A549 (cell line): ENCODE measurements around the gene SYTL2. TPM values are rescaled to one million over a fixed set of nuclear protein-coding genes. Genes with fewer than 3 reads are reported as not detected.

Source experiments
- ATAC-seq, 2 experiments: fragments of 200-7000 bp in 1 of 2; fragments of >200 bp in 1 of 2; cut with Nextera tagmentation in 1 of 2; cut with Tn5 transposase in 1 of 2; 3 replicates each; pipeline versions ENCODE4 v1.8.0 to v1.9.1; 2018 to 2020; ENCODE audit warnings: mild to moderate bottlenecking in 1 of 2, moderate library complexity in 1 of 2
- CTCF ChIA-PET: fragments of 300-600 bp; sonication (Branson Sonifier 250); formaldehyde crosslinking; extraction: SDS; loops from one replicate; lab custom pipeline; 2021; ENCODE audit warnings: antibody characterized with exemption, inconsistent platforms; lab: Yijun Ruan, JAX
- POLR2A ChIA-PET: fragments of 350-600 bp; formaldehyde crosslinking; extraction: SDS; loops from one replicate; lab custom pipeline; 2021; ENCODE audit warnings: antibody characterized with exemption, inconsistent platforms; lab: Yijun Ruan, JAX
- DNase-seq, 2 experiments: peaks; one replicate each; pipeline versions ENCODE4 v3.0.0 to v3.0.0-alpha.2; 2011 to 2016; ENCODE audit warnings: low read depth in 1 of 2, low spot score in 1 of 2
- FAIRE-seq: peaks from 2 replicates; lab custom pipeline; 2011; peaks lifted over from hg19 to GRCh38; lab: Jason Lieb, UNC
- H3K27ac ChIP-seq, 2 experiments: fragments of >200 bp; sonication (Bioruptor Twin); formaldehyde crosslinking; 3 replicates each; pipeline ENCODE4 v1.5.1; 2016 to 2017
- H3K4me1 ChIP-seq: fragments of >200 bp; sonication (Bioruptor Twin); formaldehyde crosslinking; 3 replicates; pipeline ENCODE4 v1.6.1; 2016
- H3K4me2 ChIP-seq: fragments of >200 bp; sonication (Bioruptor Twin); formaldehyde crosslinking; 3 replicates; pipeline ENCODE4 v1.6.1; 2016
- H3K4me3 ChIP-seq: fragments of >200 bp; sonication (Bioruptor Twin); formaldehyde crosslinking; 3 replicates; pipeline ENCODE4 v1.5.1; 2016
- H3K9me3 ChIP-seq: fragments of >200 bp; sonication (Bioruptor Twin); formaldehyde crosslinking; 3 replicates; pipeline ENCODE4 v1.6.1; 2016
- BHLHE40 ChIP-seq: IDR thresholded peaks from 2 replicates; pipeline ENCODE4 v1.6.1; 2012; ENCODE audit warnings: low read depth, low read length, inconsistent platforms
- CBX2 ChIP-seq: fragments of 200-600 bp; sonication (generic); IDR thresholded peaks from 2 replicates; pipeline ENCODE4 v1.6.1; 2016; ENCODE audit warnings: low read depth, mild to moderate bottlenecking, borderline replicate concordance
- CHD4 ChIP-seq: fragments of 200-600 bp; sonication (generic); IDR thresholded peaks from 2 replicates; pipeline ENCODE4 v1.6.1; 2016; ENCODE audit warnings: antibody characterized with exemption, mild to moderate bottlenecking, borderline replicate concordance
- ESRRA ChIP-seq: fragments of 150-350 bp; IDR thresholded peaks from 2 replicates; pipeline ENCODE4 v1.6.1; 2014; ENCODE audit warnings: mild to moderate bottlenecking, low read length, borderline replicate concordance
- FOSB ChIP-seq: fragments of 250-450 bp; sonication (Bioruptor Pico); IDR thresholded peaks from 2 replicates; pipeline ENCODE4 v1.5.0; 2020; ENCODE audit warnings: mild to moderate bottlenecking, moderate library complexity
- GATA3 ChIP-seq: IDR thresholded peaks from 2 replicates; pipeline ENCODE4 v1.6.1; 2012; ENCODE audit warnings: borderline replicate concordance
- HOXB13 ChIP-seq: fragments of 250-450 bp; sonication (Bioruptor Pico); IDR thresholded peaks from 2 replicates; pipeline ENCODE4 v1.5.0; 2020; ENCODE audit warnings: low read depth, mild to moderate bottlenecking, moderate library complexity
- JUN ChIP-seq, 2 experiments: fragments of >200 bp; sonication (Bioruptor Twin); formaldehyde crosslinking; IDR thresholded peaks; 2 replicates in 1 of 2; 3 replicates in 1 of 2; pipeline ENCODE4 v1.6.1; 2016 to 2017
- JUNB ChIP-seq: fragments of >200 bp; sonication (Bioruptor Twin); formaldehyde crosslinking; IDR thresholded peaks from 2 replicates; pipeline ENCODE4 v1.6.1; 2016
- KDM1A ChIP-seq: fragments of 200-600 bp; sonication (generic); IDR thresholded peaks from 2 replicates; pipeline ENCODE4 v1.6.1; 2016; ENCODE audit warnings: low read depth, mild to moderate bottlenecking
- MAZ ChIP-seq: fragments of 150-350 bp; IDR thresholded peaks from 2 replicates; pipeline ENCODE4 v1.6.1; 2014; ENCODE audit warnings: antibody characterized with exemption, low read depth, low read length, borderline replicate concordance
- MYC ChIP-seq: IDR thresholded peaks from 2 replicates; pipeline ENCODE4 v1.6.1; 2012; ENCODE audit warnings: mild to moderate bottlenecking, inconsistent platforms, low read length, improper control_type of control experiment, borderline replicate concordance
- NPAS2 ChIP-seq: fragments of 250-450 bp; sonication (Bioruptor Pico); IDR thresholded peaks from 2 replicates; pipeline ENCODE4 v1.8.0; 2022; ENCODE audit warnings: mild to moderate bottlenecking, moderate library complexity, borderline replicate concordance
- PHF8 ChIP-seq: fragments of 200-600 bp; sonication (generic); IDR thresholded peaks from 2 replicates; pipeline ENCODE4 v1.6.1; 2016; ENCODE audit warnings: low read depth, mild to moderate bottlenecking, antibody characterized with exemption, moderate library complexity, borderline replicate concordance
- RAD21 ChIP-seq, 2 experiments: fragments of >200 bp in 1 of 2; sonication (Bioruptor Twin) in 1 of 2; formaldehyde crosslinking in 1 of 2; IDR thresholded peaks in 1 of 2; conservative IDR thresholded peaks in 1 of 2; 2 replicates in 1 of 2; 3 replicates in 1 of 2; pipeline ENCODE4 v1.6.1; 2012 to 2018; ENCODE audit warnings: inconsistent platforms in 1 of 2
- RCOR1 ChIP-seq: fragments of 150-350 bp; IDR thresholded peaks from 2 replicates; pipeline ENCODE4 v1.6.1; 2014; ENCODE audit warnings: antibody characterized with exemption, low read length, low read depth
- RFX5 ChIP-seq: fragments of 450-650 bp; IDR thresholded peaks from 2 replicates; pipeline ENCODE4 v1.7.1; 2014; ENCODE audit warnings: antibody characterized with exemption, mild to moderate bottlenecking, moderate library complexity
- RNF2 ChIP-seq: fragments of 200-600 bp; sonication (generic); IDR thresholded peaks from 2 replicates; pipeline ENCODE4 v1.6.1; 2016; ENCODE audit warnings: low read depth, mild to moderate bottlenecking, antibody characterized with exemption, moderate library complexity, borderline replicate concordance
- TFCP2L1 ChIP-seq: fragments of 250-450 bp; sonication (Bioruptor Pico); IDR thresholded peaks from 2 replicates; pipeline ENCODE4 v1.5.0; 2021; ENCODE audit warnings: mild to moderate bottlenecking
- TP53 ChIP-seq: fragments of 250-450 bp; sonication (Bioruptor Pico); IDR thresholded peaks from 2 replicates; pipeline ENCODE4 v1.5.0; 2021; ENCODE audit warnings: mild to moderate bottlenecking, moderate library complexity
- ZC3H11A ChIP-seq: fragments of 450-650 bp; IDR thresholded peaks from 2 replicates; pipeline ENCODE4 v1.6.1; 2014; ENCODE audit warnings: antibody characterized with exemption, mild to moderate bottlenecking
- ZNF302 ChIP-seq: fragments of 250-450 bp; sonication (Bioruptor Pico); IDR thresholded peaks from 2 replicates; pipeline ENCODE4 v1.9.0; 2021; ENCODE audit warnings: inconsistent platforms, mild to moderate bottlenecking, moderate library complexity
- WGBS: methylation state at CpG from one replicate; pipeline ENCODE4 v1.1.6; 2017; ENCODE audit errors: missing lambda C conversion rate; 5-methylcytosine and 5-hydroxymethylcytosine counted together
- polyA plus RNA-seq, 4 experiments: library from polyadenylated mRNA; depleted of rRNA in 3 of 4; stranded (reverse); fragments of >200 nt; fragmentation: RNase III in 1 of 4; extraction: RNeasy Plus Mini Kit Qiagen cat#74134 plus additional on column Dnase treatment in 1 of 4; gene quantifications; 2 replicates in 3 of 4; 3 replicates in 1 of 4; pipeline ENCODE4 v1.2.3, GENCODE V29; 2011 to 2017
- TF ChIP-seq, protein P1 (sequence below): fragments of >200 bp; sonication (Bioruptor Twin); formaldehyde crosslinking; IDR thresholded peaks from 3 replicates; pipeline ENCODE4 v1.5.1; 2016
- TF ChIP-seq, protein P2 (sequence below): IDR thresholded peaks from 2 replicates; pipeline ENCODE4 v1.6.1; 2012
- TF ChIP-seq, protein P3 (sequence below): fragments of >200 bp; sonication (Bioruptor Twin); formaldehyde crosslinking; IDR thresholded peaks from 3 replicates; pipeline ENCODE4 v1.6.1; 2016
- TF ChIP-seq, protein P4 (sequence below): fragments of >200 bp; sonication (Bioruptor Twin); formaldehyde crosslinking; IDR thresholded peaks from 2 replicates; pipeline ENCODE4 v1.6.1; 2016
- TF ChIP-seq, protein P5 (sequence below): fragments of 250-450 bp; sonication (Bioruptor Pico); IDR thresholded peaks from 2 replicates; pipeline ENCODE4 v1.5.0; 2021; ENCODE audit warnings: mild to moderate bottlenecking, moderate library complexity, borderline replicate concordance

Gene SYTL2
- polyA plus RNA-seq, 2 of the 4 experiments (the other 2 are of a cell fraction) = 11.6 to 34.2 TPM

DNA sequence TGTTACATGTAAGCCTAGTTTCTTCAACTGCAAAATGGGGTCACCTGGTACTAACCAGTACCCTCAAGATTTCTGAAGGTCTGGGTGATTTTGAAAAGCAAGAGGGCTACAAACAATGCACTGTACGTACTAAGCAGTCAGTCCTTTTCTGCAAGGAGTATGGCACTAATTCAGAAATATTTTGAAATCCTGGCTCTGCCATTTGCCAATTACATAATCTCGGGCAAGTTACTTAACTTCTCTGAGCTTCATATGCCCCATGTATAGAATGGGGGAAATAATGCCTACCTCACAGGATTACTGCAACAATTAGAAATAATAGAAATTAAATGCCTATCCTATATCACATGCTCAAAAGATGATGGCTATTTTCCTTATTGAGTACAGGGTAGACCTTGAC lies 64.3 kb downstream of the SYTL2 start:
- ChIA-PET POLR2A (interaction anchor here (1.1 kb wide), 1 partner anchor 108 kb away, joined by 3 read pairs; the partner anchor contains the start of gene CCDC83), CTCF (interaction anchor here (0.8 to 1.2 kb wide), 6 partner anchors 9 to 64 kb away, joined by 3 to 4 read pairs (median 3); partner anchors contain the start of gene SYTL2)
- Histone ChIP-seq H3K9me3 (no peaks in the 10 kb centered on the region), H3K4me3 (no peak overlapping the region), H3K4me1 (peaks cover 58% of the 10 kb centered on the region), H3K27ac (peak overlapping the region in 1 of 2 experiments; percentile 18; a peak in 1 of 6 replicates), H3K4me2 (no peak overlapping the region)
- ATAC-seq = no peak
- no peak for FAIRE-seq
- WGBS = 90% methylated on average over 2 of the region's 2 CpGs
- DNase-seq = no peak
- TF ChIP-seq RNF2 = no peak
- TF ChIP-seq, protein P1, sequence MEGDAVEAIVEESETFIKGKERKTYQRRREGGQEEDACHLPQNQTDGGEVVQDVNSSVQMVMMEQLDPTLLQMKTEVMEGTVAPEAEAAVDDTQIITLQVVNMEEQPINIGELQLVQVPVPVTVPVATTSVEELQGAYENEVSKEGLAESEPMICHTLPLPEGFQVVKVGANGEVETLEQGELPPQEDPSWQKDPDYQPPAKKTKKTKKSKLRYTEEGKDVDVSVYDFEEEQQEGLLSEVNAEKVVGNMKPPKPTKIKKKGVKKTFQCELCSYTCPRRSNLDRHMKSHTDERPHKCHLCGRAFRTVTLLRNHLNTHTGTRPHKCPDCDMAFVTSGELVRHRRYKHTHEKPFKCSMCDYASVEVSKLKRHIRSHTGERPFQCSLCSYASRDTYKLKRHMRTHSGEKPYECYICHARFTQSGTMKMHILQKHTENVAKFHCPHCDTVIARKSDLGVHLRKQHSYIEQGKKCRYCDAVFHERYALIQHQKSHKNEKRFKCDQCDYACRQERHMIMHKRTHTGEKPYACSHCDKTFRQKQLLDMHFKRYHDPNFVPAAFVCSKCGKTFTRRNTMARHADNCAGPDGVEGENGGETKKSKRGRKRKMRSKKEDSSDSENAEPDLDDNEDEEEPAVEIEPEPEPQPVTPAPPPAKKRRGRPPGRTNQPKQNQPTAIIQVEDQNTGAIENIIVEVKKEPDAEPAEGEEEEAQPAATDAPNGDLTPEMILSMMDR = no peak
- TF ChIP-seq RFX5 = no peak
- TF ChIP-seq JUNB = no peak
- TF ChIP-seq CBX2 = no peak
- no peak for TF ChIP-seq BHLHE40
- no peak for TF ChIP-seq RCOR1
- TF ChIP-seq CHD4 = no peak
- TF ChIP-seq MYC = no peak
- TF ChIP-seq RAD21 (conservative IDR thresholded peaks at IDR 0.05 in 1 of 2, IDR thresholded peaks at IDR 0.05 in 1 of 2) = no peak
- TF ChIP-seq JUN (IDR thresholded peaks at IDR 0.05) = no peak
- TF ChIP-seq, protein P2, sequence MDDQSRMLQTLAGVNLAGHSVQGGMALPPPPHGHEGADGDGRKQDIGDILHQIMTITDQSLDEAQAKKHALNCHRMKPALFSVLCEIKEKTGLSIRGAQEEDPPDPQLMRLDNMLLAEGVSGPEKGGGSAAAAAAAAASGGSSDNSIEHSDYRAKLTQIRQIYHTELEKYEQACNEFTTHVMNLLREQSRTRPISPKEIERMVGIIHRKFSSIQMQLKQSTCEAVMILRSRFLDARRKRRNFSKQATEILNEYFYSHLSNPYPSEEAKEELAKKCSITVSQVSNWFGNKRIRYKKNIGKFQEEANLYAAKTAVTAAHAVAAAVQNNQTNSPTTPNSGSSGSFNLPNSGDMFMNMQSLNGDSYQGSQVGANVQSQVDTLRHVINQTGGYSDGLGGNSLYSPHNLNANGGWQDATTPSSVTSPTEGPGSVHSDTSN = no peak
- TF ChIP-seq GATA3 = no peak
- no peak for TF ChIP-seq ZNF302 (CRISPR knock-in tag)
- no peak for TF ChIP-seq KDM1A
- TF ChIP-seq, protein P3, sequence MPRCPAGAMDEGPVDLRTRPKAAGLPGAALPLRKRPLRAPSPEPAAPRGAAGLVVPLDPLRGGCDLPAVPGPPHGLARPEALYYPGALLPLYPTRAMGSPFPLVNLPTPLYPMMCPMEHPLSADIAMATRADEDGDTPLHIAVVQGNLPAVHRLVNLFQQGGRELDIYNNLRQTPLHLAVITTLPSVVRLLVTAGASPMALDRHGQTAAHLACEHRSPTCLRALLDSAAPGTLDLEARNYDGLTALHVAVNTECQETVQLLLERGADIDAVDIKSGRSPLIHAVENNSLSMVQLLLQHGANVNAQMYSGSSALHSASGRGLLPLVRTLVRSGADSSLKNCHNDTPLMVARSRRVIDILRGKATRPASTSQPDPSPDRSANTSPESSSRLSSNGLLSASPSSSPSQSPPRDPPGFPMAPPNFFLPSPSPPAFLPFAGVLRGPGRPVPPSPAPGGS = no peak
- TF ChIP-seq HOXB13 (CRISPR knock-in tag) = no peak
- no peak for TF ChIP-seq MAZ
- no peak for TF ChIP-seq ESRRA

DNA sequence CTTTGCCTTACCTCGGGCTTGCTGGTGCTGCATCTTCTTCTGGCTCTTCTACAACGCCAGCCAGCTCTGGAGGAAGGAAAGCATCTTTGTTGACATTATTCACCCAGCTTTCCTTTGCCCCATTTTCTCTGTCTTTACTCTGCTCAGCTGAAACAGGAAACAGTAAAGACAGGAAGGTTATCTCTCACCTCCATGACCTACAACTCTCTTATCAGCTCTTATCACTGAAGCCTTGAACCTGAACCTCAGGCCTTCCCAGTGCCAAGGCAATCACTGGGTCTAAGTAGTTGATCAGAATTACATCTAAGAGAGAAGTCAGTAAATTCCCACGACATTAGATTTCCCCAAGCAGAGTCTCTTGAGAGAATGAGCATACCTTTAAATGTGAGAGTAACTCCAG lies 65.3 kb downstream of the SYTL2 start:
- DNase-seq = no peak
- Histone ChIP-seq H3K4me3 (no peak overlapping the region), H3K4me1 (peaks cover 54% of the 10 kb centered on the region), H3K4me2 (no peak overlapping the region), H3K9me3 (no peaks in the 10 kb centered on the region), H3K27ac (peak overlapping the region in 1 of 2 experiments; percentile 18; a peak in 1 of 6 replicates)
- FAIRE-seq = no peak
- ChIA-PET CTCF (interaction anchor here (0.9 to 1.3 kb wide), 8 partner anchors 9 to 51 kb away, joined by 3 to 5 read pairs (median 3); no protein-coding TSS in a partner anchor), POLR2A (interaction anchor here (1.1 kb wide), 1 partner anchor 110 kb away, joined by 3 read pairs; the partner anchor contains the start of gene CCDC83)
- ATAC-seq = no peak
- WGBS = 75% methylated on average over 3 of the region's 3 CpGs
- TF ChIP-seq TP53 (CRISPR knock-in tag) = no peak
- TF ChIP-seq NPAS2 (CRISPR knock-in tag) = no peak
- TF ChIP-seq ZC3H11A = no peak
- TF ChIP-seq, protein P4, sequence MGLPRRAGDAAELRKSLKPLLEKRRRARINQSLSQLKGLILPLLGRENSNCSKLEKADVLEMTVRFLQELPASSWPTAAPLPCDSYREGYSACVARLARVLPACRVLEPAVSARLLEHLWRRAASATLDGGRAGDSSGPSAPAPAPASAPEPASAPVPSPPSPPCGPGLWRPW = no peak
- TF ChIP-seq RCOR1 = no peak
- TF ChIP-seq MYC = no peak
- TF ChIP-seq, protein P1 = no peak
- TF ChIP-seq ESRRA = no peak
- TF ChIP-seq TFCP2L1 (CRISPR knock-in tag) = no peak
- TF ChIP-seq, protein P5, sequence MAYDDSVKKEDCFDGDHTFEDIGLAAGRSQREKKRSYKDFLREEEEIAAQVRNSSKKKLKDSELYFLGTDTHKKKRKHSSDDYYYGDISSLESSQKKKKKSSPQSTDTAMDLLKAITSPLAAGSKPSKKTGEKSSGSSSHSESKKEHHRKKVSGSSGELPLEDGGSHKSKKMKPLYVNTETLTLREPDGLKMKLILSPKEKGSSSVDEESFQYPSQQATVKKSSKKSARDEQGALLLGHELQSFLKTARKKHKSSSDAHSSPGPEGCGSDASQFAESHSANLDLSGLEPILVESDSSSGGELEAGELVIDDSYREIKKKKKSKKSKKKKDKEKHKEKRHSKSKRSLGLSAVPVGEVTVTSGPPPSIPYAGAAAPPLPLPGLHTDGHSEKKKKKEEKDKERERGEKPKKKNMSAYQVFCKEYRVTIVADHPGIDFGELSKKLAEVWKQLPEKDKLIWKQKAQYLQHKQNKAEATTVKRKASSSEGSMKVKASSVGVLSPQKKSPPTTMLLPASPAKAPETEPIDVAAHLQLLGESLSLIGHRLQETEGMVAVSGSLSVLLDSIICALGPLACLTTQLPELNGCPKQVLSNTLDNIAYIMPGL (CRISPR knock-in tag) = no peak
- TF ChIP-seq FOSB (CRISPR knock-in tag) = no peak
- no peak for TF ChIP-seq PHF8
